ENCODE results near the gene OSBPL6. TPM values are rescaled to one million over a fixed set of nuclear protein-coding genes. Genes with fewer than 3 reads are reported as not detected.

Gene OSBPL6
- total RNA-seq, 1 experiment from 2014 or later: 4.6 TPM

- Histone ChIP-seq H2AK5ac (ENCODE audit: insufficient read length, low read length) (no peak overlapping the region), H3K79me1 (ENCODE audit: insufficient read depth, low read depth, low read length, poor library complexity, severe bottlenecking) (no peaks in the 10 kb centered on the region), H3K4ac (ENCODE audit: low read depth, low read length) (no peak overlapping the region), H2BK12ac (ENCODE audit: insufficient read length, low read depth, low read length) (no peak overlapping the region), H3K56ac (ENCODE audit: insufficient read length, low read depth, low read length) (no peak overlapping the region), H4K91ac (ENCODE audit: insufficient read length, low read depth, low read length) (no peak overlapping the region), H2BK20ac (ENCODE audit: low read depth, low read length, poor library complexity, severe bottlenecking) (no peak overlapping the region), H3K23ac (ENCODE audit: insufficient read length, low read depth, low read length) (no peak overlapping the region), H3K4me2 (ENCODE audit: insufficient read depth, insufficient read length, low read length) (no peak overlapping the region), H2BK120ac (ENCODE audit: low read depth, low read length, poor library complexity, severe bottlenecking) (no peak overlapping the region), H2BK5ac (ENCODE audit: insufficient read length, low read length) (no peak overlapping the region), H4K5ac (ENCODE audit: insufficient read length, low read depth, low read length) (no peak overlapping the region), H4K8ac (replicated peaks; ENCODE audit: insufficient read length, low read depth, low read length) (no peak overlapping the region), H3K79me2 (ENCODE audit: insufficient read depth, low read length) (no peaks in the 10 kb centered on the region), H3K4me1 (ENCODE audit: insufficient read depth, low read length) (no peaks in the 10 kb centered on the region), H3K27ac (ENCODE audit: insufficient read length, low read depth, low read length) (no peak overlapping the region), H3T11ph (ENCODE audit: low read length) (no peak overlapping the region), H3K27me3 (ENCODE audit: insufficient read depth, low read length) (no peaks in the 10 kb centered on the region), H2BK15ac (ENCODE audit: low read depth, low read length) (no peak overlapping the region), H4K20me1 (ENCODE audit: control insufficient read depth, insufficient read depth, insufficient read length) (no peaks in the 10 kb centered on the region), H3K23me2 (ENCODE audit: insufficient read length, low read depth, low read length, poor library complexity, severe bottlenecking) (no peaks in the 10 kb centered on the region), H3K9me3 (ENCODE audit: control insufficient read depth, low read depth, low read length) (no peaks in the 10 kb centered on the region), H3K9ac (ENCODE audit: extremely low read depth, insufficient read length, low read length) (no peak overlapping the region), H3K18ac (ENCODE audit: insufficient read length, low read depth, low read length) (no peak overlapping the region), H3K14ac (ENCODE audit: insufficient read depth, low read length) (no peak overlapping the region; the same call in 1 of the 2 replicates), H2AFZ (ENCODE audit: low read length) (no peak overlapping the region)
- TF ChIP-seq, protein P1, sequence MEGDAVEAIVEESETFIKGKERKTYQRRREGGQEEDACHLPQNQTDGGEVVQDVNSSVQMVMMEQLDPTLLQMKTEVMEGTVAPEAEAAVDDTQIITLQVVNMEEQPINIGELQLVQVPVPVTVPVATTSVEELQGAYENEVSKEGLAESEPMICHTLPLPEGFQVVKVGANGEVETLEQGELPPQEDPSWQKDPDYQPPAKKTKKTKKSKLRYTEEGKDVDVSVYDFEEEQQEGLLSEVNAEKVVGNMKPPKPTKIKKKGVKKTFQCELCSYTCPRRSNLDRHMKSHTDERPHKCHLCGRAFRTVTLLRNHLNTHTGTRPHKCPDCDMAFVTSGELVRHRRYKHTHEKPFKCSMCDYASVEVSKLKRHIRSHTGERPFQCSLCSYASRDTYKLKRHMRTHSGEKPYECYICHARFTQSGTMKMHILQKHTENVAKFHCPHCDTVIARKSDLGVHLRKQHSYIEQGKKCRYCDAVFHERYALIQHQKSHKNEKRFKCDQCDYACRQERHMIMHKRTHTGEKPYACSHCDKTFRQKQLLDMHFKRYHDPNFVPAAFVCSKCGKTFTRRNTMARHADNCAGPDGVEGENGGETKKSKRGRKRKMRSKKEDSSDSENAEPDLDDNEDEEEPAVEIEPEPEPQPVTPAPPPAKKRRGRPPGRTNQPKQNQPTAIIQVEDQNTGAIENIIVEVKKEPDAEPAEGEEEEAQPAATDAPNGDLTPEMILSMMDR (conservative IDR thresholded peaks at IDR 0.05): no peak
- DNase-seq: no peak
- H3K27ac Mint-ChIP-seq: no peak overlapping the region
- no CpG with 5 or more reads among the region's 1 CpG for WGBS (ENCODE audit: extremely low coverage, insufficient read length, low lambda C conversion rate)
- H3K4me3 Mint-ChIP-seq: no peak overlapping the region
- H3K9me3 Mint-ChIP-seq: no peaks in the 10 kb centered on the region
- H3K4me1 Mint-ChIP-seq: no peaks in the 10 kb centered on the region
- no peaks in the 10 kb centered on the region for H3K27me3 Mint-ChIP-seq (ENCODE audit: low read depth)
- H3K36me3 Mint-ChIP-seq (ENCODE audit: insufficient read depth in 1 of 3, low read depth in 3 of 3): no peaks in the 10 kb centered on the region
These were observed 20.7 kb upstream of the OSBPL6 start for GRCh38 chr2:178173657-178174056.

All from H9 (cell line).